Spleen (tissue), 7 donors: ENCODE results near the gene EYA2.

Experiments used
- CTCF ChIP-seq, 11 experiments: fragments of 200-600 bp in 7 of 11; fragments of 450-650 bp in 4 of 11; sonication (generic) in 4 of 11; IDR thresholded peaks in 8 of 11; conservative IDR thresholded peaks in 3 of 11; 1 replicate in 7 of 11; 2 replicates in 4 of 11; pipeline versions ENCODE4 v1.4.0 to v1.8.0; 2016 to 2021; ENCODE audit warnings: antibody characterized with exemption in 11 of 11, inconsistent platforms in 4 of 11, mild to moderate bottlenecking in 1 of 11
- POLR2A ChIP-seq, 3 donors: fragments of 450-650 bp; IDR thresholded peaks; one replicate each; pipeline ENCODE4 v1.5.1; 2017; ENCODE audit warnings: antibody characterized with exemption in 3 of 3, mild to moderate bottlenecking in 1 of 3
- POLR2AphosphoS5 ChIP-seq, 3 donors: sonication (generic); formaldehyde crosslinking; IDR thresholded peaks; one replicate each; pipeline ENCODE4 v1.5.1; 2017; ENCODE audit warnings: antibody characterized with exemption in 3 of 3
- donor health status: DM: no; HTN: no; CAD: no; lungs with moderate emphysema.
- donor health status: DM: no; HTN: no; CAD: no.
- donor health status: DM: no; HTN: no; CAD: no.

DNA sequence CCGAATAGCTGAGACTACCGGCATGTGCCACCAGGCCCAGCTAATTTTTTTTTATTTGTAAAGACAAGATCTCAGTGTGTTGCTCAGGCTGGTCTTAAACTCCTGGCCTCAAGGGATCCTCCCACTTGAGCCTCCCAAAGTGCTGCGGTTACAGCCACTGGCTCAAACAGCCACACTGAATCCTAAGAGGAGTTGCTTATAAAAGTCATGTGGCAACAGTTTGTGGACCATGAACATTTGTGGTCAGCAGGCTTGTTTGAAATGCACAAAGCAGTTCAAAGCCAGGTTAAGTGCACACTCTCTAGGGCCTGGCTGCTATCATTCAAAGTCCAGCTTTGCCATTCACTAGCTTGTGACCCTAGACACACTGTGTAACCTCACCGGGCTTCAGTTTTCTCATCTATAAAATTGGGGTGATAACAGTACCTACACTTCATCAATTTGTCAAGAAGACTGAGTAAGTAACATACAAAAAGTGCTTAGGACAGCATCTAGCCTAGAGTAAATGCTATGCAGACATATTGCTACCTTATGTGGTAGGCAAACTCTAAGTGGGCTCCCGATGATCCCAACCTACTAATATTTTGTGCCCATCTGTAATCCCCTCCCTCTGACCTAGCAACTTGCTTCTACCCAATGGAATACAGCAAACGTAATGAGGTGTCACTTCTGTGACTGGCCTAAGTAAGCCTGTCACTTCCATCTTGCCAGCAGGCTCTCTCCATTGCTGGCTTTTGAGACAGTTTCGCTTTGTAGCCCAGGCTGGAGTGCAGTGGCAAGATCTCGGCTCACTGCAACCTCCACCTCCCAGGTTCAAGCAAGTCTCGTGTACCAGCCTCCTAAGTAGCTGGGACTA lies 338.9 kb downstream of the EYA2 start:
- TF ChIP-seq POLR2AphosphoS5 (IDR thresholded peaks at IDR 0.05): no peak
- TF ChIP-seq CTCF (IDR thresholded peaks at IDR 0.05 in 8 of 11, conservative IDR thresholded peaks at IDR 0.05 in 3 of 11): no peak
- TF ChIP-seq POLR2A (IDR thresholded peaks at IDR 0.05): no peak
